ENCODE results near the gene AP5B1.

- TF ChIP-seq GATA2 (IDR thresholded peaks at IDR 0.05; ENCODE audit: low read depth, low read length) (no peak), GATA3 (IDR thresholded peaks at IDR 0.05; ENCODE audit: low read depth, low read length) (no peak)
Observed at GRCh38 chr11:65736810-65737209, 44.0 kb downstream of the AP5B1 start.

Measured in SH-SY5Y (cell line).